ENCODE data around the gene CYP4F2.

GRCh38 chr19:15905026-15905425 lies 7.2 kb upstream of the CYP4F2 start:
- TF ChIP-seq POLR2AphosphoS5 (IDR thresholded peaks at IDR 0.05; ENCODE audit: insufficient read depth, low read depth, low read length) (no peak), EZH2 (IDR thresholded peaks at IDR 0.05; ENCODE audit: borderline replicate concordance, low read depth, low read length, severe bottlenecking) (no peak)

All from endothelial cell of umbilical vein (primary cell).